PC-3 (cell line): ENCODE results near the gene GALNTL6. TPM values are rescaled to one million over a fixed set of nuclear protein-coding genes. Genes with fewer than 3 reads are reported as not detected.
A peak's percentile ranks its signal among the peaks of the same experiment; 100 is the strongest.

Experiments used
- ATAC-seq: fragments of 200-7000 bp; cut with Tn5 transposase; 2 replicates; pipeline ENCODE4 v1.9.1; 2020; ENCODE audit warnings: mild to moderate bottlenecking, moderate library complexity
- BruUV-seq: library from RNA; stranded (reverse); fragments of 400-500 nt; replicated peaks from 2 replicates; lab custom pipeline; 2021; lab: Mats Ljungman, UMichigan
- CTCF ChIA-PET: fragments of 300-600 bp; sonication (Branson Sonifier 250); formaldehyde crosslinking; loops from one replicate; lab custom pipeline; 2022; ENCODE audit warnings: antibody characterized with exemption; lab: Charles Lee
- POLR2A ChIA-PET: fragments of 300-600 bp; sonication (Branson Sonifier 250); formaldehyde crosslinking; loops from one replicate; lab custom pipeline; 2022; ENCODE audit warnings: antibody characterized with exemption; ENCODE audit not compliant: unreplicated experiment; lab: Charles Lee
- DNase-seq: peaks from one replicate; pipeline ENCODE4 v3.0.0-alpha.2; 2015
- H2AFZ ChIP-seq: fragments of 300-600 bp; sonication (generic); 2 replicates; pipeline ENCODE4 v1.6.0; 2016; ENCODE audit warnings: antibody characterized with exemption, low read length
- H3F3A ChIP-seq: fragments of 300-600 bp; sonication (generic); one replicate; pipeline ENCODE4 v1.6.0; 2017; ENCODE audit warnings: antibody characterized with exemption, low read length, control low read depth, mild to moderate bottlenecking; ENCODE audit not compliant: unreplicated experiment
- H3K27ac ChIP-seq: fragments of 300-600 bp; sonication (generic); 2 replicates; pipeline ENCODE4 v1.5.1; 2016; ENCODE audit warnings: mild to moderate bottlenecking, low read length
- H3K27me3 ChIP-seq: fragments of 300-600 bp; sonication (generic); 2 replicates; pipeline ENCODE4 v1.6.1; 2016; ENCODE audit warnings: low read length, mixed read lengths
- H3K36me3 ChIP-seq: fragments of 300-600 bp; sonication (generic); 2 replicates; pipeline ENCODE4 v1.6.1; 2016; ENCODE audit warnings: low read depth, mixed run types, low read length, mixed read lengths
- H3K4me1 ChIP-seq: fragments of 300-600 bp; sonication (generic); 2 replicates; pipeline ENCODE4 v1.5.1; 2016; ENCODE audit warnings: low read length; ENCODE audit not compliant: insufficient read depth
- H3K4me2 ChIP-seq: fragments of 300-600 bp; sonication (generic); 2 replicates; pipeline ENCODE4 v1.6.0; 2016; ENCODE audit warnings: low read length
- H3K4me3 ChIP-seq: fragments of 300-600 bp; sonication (generic); 2 replicates; pipeline ENCODE4 v1.5.1; 2016; ENCODE audit warnings: mild to moderate bottlenecking, low read length, mixed read lengths
- H3K79me2 ChIP-seq: fragments of 300-600 bp; sonication (generic); 2 replicates; pipeline ENCODE4 v1.6.1; 2017; ENCODE audit warnings: low read length, mixed read lengths
- H3K9ac ChIP-seq: fragments of 300-600 bp; sonication (generic); 2 replicates; pipeline ENCODE4 v1.6.0; 2016; ENCODE audit warnings: mild to moderate bottlenecking, low read length
- H3K9me2 ChIP-seq: fragments of 300-600 bp; sonication (generic); replicated peaks from 2 replicates; pipeline ENCODE4 v1.6.1; 2016; ENCODE audit warnings: mixed run types, low read length, mixed read lengths
- H3K9me3 ChIP-seq: fragments of 300-600 bp; sonication (generic); 2 replicates; pipeline ENCODE4 v1.6.1; 2016; ENCODE audit warnings: low read length, mixed read lengths
- H4K20me1 ChIP-seq: fragments of 300-600 bp; sonication (generic); 2 replicates; pipeline ENCODE4 v1.6.1; 2016; ENCODE audit warnings: low read length, mixed read lengths
- EZH2 ChIP-seq: fragments of 300-600 bp; sonication (generic); IDR thresholded peaks from one replicate; pipeline ENCODE4 v1.6.1; 2017; ENCODE audit warnings: antibody characterized with exemption, mild to moderate bottlenecking, low read length; ENCODE audit not compliant: unreplicated experiment
- EZH2phosphoT487 ChIP-seq: fragments of 300-600 bp; sonication (generic); IDR thresholded peaks from 2 replicates; pipeline ENCODE4 v1.6.1; 2018; ENCODE audit warnings: mild to moderate bottlenecking, antibody characterized with exemption, low read length, borderline replicate concordance
- intact Hi-C: fragments of 100-400 bp; cut with micrococcal nuclease; formaldehyde crosslinking; loops from 2 replicates; pipeline ENCODE4 v1.9.0; 2023
- total RNA-seq: library from RNA; depleted of rRNA; stranded (reverse); fragments of >200 nt; gene quantifications from 2 replicates; pipeline ENCODE4 v1.2.3, GENCODE V29; 2014
- TF ChIP-seq, protein P1 (sequence below): fragments of 300-600 bp; sonication (generic); conservative IDR thresholded peaks from 2 replicates; pipeline ENCODE4 v1.5.1; 2017; ENCODE audit warnings: antibody characterized with exemption, low read depth, mild to moderate bottlenecking, low read length

GALNTL6 gene
- total RNA-seq, 1 experiment from 2014 or later, result not detected

DNA sequence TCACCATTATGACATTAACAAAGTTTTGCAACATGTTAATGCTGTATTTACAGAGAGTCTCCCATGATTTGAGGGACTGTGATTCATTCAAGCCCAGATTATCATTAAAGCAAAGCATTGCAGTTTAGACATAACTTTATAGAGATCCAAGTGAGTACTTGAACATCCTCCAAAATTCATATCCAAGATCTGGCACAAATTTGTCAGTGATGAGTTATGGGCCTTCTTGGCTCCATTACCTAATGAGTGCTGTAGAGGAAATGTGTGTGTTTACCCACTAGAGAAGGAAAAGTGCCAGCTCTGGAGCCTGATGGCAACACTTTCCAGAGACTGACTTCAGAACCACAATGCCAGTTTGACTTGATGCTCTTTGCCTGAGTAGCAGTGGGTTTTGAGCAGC lies 432.3 kb downstream of the GALNTL6 start:
- Histone ChIP-seq H3K4me1 (no peaks in the 10 kb centered on the region), H2AFZ (no peak overlapping the region), H4K20me1 (no peaks in the 10 kb centered on the region), H3K4me2 (no peak overlapping the region), H3K36me3 (no peaks in the 10 kb centered on the region), H3K79me2 (no peaks in the 10 kb centered on the region), H3K9me2 (no peaks in the 10 kb centered on the region), H3K27ac (no peak overlapping the region), H3F3A (no peaks in the 10 kb centered on the region), H3K27me3 (no peaks in the 10 kb centered on the region), H3K9me3 (no peaks in the 10 kb centered on the region), H3K4me3 (no peak overlapping the region), H3K9ac (no peak overlapping the region)
- TF ChIP-seq, protein P1, sequence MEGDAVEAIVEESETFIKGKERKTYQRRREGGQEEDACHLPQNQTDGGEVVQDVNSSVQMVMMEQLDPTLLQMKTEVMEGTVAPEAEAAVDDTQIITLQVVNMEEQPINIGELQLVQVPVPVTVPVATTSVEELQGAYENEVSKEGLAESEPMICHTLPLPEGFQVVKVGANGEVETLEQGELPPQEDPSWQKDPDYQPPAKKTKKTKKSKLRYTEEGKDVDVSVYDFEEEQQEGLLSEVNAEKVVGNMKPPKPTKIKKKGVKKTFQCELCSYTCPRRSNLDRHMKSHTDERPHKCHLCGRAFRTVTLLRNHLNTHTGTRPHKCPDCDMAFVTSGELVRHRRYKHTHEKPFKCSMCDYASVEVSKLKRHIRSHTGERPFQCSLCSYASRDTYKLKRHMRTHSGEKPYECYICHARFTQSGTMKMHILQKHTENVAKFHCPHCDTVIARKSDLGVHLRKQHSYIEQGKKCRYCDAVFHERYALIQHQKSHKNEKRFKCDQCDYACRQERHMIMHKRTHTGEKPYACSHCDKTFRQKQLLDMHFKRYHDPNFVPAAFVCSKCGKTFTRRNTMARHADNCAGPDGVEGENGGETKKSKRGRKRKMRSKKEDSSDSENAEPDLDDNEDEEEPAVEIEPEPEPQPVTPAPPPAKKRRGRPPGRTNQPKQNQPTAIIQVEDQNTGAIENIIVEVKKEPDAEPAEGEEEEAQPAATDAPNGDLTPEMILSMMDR, result no peak
- TF ChIP-seq EZH2phosphoT487 (no peak), EZH2 (no peak)
- peak; percentile 6 for DNase-seq
- POLR2A ChIA-PET, result no interaction called here
- CTCF ChIA-PET, result no interaction called here
- intact Hi-C loops, result no loop called here
- no peak for ATAC-seq
- BruUV-seq, result no TSS peak

DNA sequence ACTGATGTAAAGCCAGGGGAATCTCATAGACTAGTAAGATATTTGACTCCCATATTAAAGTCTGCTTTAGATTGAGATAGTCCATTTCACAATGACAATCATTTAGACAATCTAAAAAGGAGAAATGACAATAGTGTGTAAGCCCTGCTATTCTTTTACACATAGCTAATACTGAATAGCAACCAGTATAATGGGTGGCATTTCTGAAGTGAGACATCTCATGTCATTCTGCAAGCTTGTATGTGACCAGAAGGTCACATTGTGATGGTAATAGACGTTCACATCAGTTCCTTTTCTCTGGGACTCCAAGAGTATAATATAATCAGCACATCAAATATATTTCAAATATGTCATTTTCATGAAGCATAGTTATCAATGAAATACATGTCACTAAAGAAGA lies 440.2 kb downstream of the GALNTL6 start:
- POLR2A ChIA-PET, result no interaction called here
- intact Hi-C loops, result no loop called here
- H3K9me3 ChIP-seq, result no peaks in the 10 kb centered on the region

DNA sequence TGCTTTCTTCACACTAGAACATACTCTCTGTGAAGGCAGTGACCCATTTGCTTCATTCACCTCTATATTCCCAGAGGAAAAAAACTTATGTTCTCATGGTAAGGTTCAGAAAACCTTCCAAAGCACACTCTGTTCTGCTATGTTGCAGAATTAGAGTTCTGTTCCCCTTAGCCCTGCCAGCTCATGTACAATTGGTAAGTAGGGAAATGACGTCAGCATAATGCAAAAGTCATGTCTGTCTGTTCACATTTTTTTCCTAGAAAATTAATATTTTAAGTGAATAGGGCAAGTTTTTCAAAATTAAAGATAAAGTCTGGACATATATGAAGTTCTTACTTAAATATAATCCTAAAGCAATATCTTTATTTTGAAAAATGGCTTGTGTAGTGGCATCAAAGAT lies 443.6 kb downstream of the GALNTL6 start:
- intact Hi-C loops, result no loop called here
- TF ChIP-seq EZH2phosphoT487 (no peak), EZH2 (no peak)
- TF ChIP-seq, protein P1, result no peak

More for the DNA sequence above, 440.2 kb downstream of the GALNTL6 start:
- Histone ChIP-seq H2AFZ (no peak overlapping the region), H3K4me2 (no peak overlapping the region), H4K20me1 (no peaks in the 10 kb centered on the region), H3F3A (no peaks in the 10 kb centered on the region), H3K9me2 (no peaks in the 10 kb centered on the region), H3K9ac (no peak overlapping the region), H3K4me1 (no peaks in the 10 kb centered on the region), H3K79me2 (no peaks in the 10 kb centered on the region), H3K4me3 (no peak overlapping the region), H3K27me3 (no peaks in the 10 kb centered on the region; the same call in 1 of the 2 replicates), H3K27ac (no peak overlapping the region), H3K36me3 (no peaks in the 10 kb centered on the region)
- BruUV-seq, result no TSS peak
- TF ChIP-seq, protein P1, result no peak
- no peak for TF ChIP-seq EZH2phosphoT487
- no peak for TF ChIP-seq EZH2
- CTCF ChIA-PET, result no interaction called here
- no peak for DNase-seq
- ATAC-seq, result no peak

More for the DNA sequence above, 443.6 kb downstream of the GALNTL6 start:
- POLR2A ChIA-PET, result no interaction called here
- Histone ChIP-seq H3F3A (no peaks in the 10 kb centered on the region), H3K9me3 (no peaks in the 10 kb centered on the region), H3K27me3 (no peaks in the 10 kb centered on the region; the same call in 1 of the 2 replicates), H3K4me3 (no peak overlapping the region), H2AFZ (no peak overlapping the region), H3K27ac (no peak overlapping the region), H4K20me1 (no peaks in the 10 kb centered on the region), H3K36me3 (no peaks in the 10 kb centered on the region), H3K4me1 (no peaks in the 10 kb centered on the region), H3K4me2 (no peak overlapping the region), H3K9ac (no peak overlapping the region), H3K79me2 (no peaks in the 10 kb centered on the region), H3K9me2 (no peaks in the 10 kb centered on the region)
- DNase-seq (no peak), ATAC-seq (no peak)
- CTCF ChIA-PET, result no interaction called here
- no TSS peak for BruUV-seq
